ENCODE data around the gene CLDN16. TPM values are rescaled to one million over a fixed set of nuclear protein-coding genes. Genes with fewer than 3 reads are reported as not detected.

CLDN16 gene
- polyA plus RNA-seq, 3 donors: not detected

GRCh38 chr3:190448256-190448655 lies 60.3 kb downstream of the CLDN16 start:
- Mint-ChIP-seq H3K9me3 (no peaks in the 10 kb centered on the region), H3K36me3 (no peaks in the 10 kb centered on the region), H3K4me1 (peaks cover 6% of the 10 kb centered on the region), H3K4me3 (no peak overlapping the region), H3K27ac (no peak overlapping the region), H3K27me3 (ENCODE audit: low read depth in 3 of 3) (peaks cover 0 to 4% (median 0%) of the 10 kb centered on the region in 3 donors)
- no peaks in the 10 kb centered on the region for H4K20me1 ChIP-seq (ENCODE audit: insufficient read depth, low read length)
- no peaks in the 10 kb centered on the region for H3K79me2 ChIP-seq (ENCODE audit: insufficient read depth, low read length)
- H3K9ac ChIP-seq (ENCODE audit: insufficient read depth, low read length, poor library complexity, severe bottlenecking): no peak overlapping the region
- no peak overlapping the region for H3K27ac ChIP-seq (ENCODE audit: low read depth in 1 of 2, low read length in 2 of 2)
- no peak overlapping the region for H3K4me3 ChIP-seq (replicated peaks in 1 of 3; ENCODE audit: low read depth in 2 of 3, low read length in 3 of 3)
- intact Hi-C loops (cut with micrococcal nuclease): no loop called here
- no peak for DNase-seq
- H3K9me3 ChIP-seq (replicated peaks in 1 of 2; ENCODE audit: control insufficient read depth in 1 of 2, insufficient read depth in 1 of 2, low read length in 2 of 2): no peaks in the 10 kb centered on the region
- H3K27me3 ChIP-seq (ENCODE audit: control insufficient read depth in 2 of 2, insufficient read depth in 2 of 2, low read length in 2 of 2): no peaks in the 10 kb centered on the region
- no CpG with 5 or more reads among the region's 2 CpGs for WGBS (ENCODE audit: insufficient coverage)
- H2AFZ ChIP-seq (ENCODE audit: insufficient read depth, low read depth, low read length, poor library complexity, severe bottlenecking): no peak overlapping the region
- H3K4me1 ChIP-seq (ENCODE audit: control insufficient read depth in 1 of 2, insufficient read depth in 2 of 2, low read length in 2 of 2): peaks cover 0 to 3% of the 10 kb centered on the region in 2 donors
- TF ChIP-seq, protein P1, sequence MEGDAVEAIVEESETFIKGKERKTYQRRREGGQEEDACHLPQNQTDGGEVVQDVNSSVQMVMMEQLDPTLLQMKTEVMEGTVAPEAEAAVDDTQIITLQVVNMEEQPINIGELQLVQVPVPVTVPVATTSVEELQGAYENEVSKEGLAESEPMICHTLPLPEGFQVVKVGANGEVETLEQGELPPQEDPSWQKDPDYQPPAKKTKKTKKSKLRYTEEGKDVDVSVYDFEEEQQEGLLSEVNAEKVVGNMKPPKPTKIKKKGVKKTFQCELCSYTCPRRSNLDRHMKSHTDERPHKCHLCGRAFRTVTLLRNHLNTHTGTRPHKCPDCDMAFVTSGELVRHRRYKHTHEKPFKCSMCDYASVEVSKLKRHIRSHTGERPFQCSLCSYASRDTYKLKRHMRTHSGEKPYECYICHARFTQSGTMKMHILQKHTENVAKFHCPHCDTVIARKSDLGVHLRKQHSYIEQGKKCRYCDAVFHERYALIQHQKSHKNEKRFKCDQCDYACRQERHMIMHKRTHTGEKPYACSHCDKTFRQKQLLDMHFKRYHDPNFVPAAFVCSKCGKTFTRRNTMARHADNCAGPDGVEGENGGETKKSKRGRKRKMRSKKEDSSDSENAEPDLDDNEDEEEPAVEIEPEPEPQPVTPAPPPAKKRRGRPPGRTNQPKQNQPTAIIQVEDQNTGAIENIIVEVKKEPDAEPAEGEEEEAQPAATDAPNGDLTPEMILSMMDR (IDR thresholded peaks at IDR 0.05): no peak
- no peaks in the 10 kb centered on the region for H3K36me3 ChIP-seq (replicated peaks in 1 of 2; ENCODE audit: control insufficient read depth in 1 of 2, insufficient read depth in 2 of 2, low read length in 2 of 2)
- H3K4me2 ChIP-seq (replicated peaks; ENCODE audit: extremely low read depth, low read length, poor library complexity, severe bottlenecking): no peak overlapping the region

DNA sequence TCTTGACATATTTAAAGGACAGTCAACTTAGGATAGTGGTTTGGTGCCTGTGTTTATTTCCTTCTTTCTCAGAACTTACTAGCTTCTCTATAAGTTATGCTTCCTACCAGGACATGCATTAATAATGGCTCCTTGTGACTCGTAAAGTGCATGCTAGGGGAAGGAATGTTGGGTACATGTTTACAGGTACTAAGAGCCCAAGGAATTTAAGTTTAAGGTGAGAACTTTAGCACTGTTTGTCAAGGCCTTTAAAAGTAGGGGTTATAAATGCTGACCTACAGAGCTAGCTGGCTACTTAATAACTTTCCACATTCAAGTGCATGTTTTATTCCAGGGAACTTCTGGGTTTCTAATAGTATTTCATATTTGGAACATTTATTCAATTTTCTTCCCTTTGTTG lies 61.8 kb downstream of the CLDN16 start, which contains the start of gene TMEM207:
Gene TMEM207, minus strand, starts transcription at position 101 of the 400 bp plus-strand sequence. Its CDS starts 92 bp downstream, at position 9.
- Mint-ChIP-seq H3K4me3 (no peak within 1 kb of the TSS), H3K27ac (no peak within 1 kb of the TSS), H3K4me1 (no peaks in the 10 kb centered on the region), H3K9me3 (no peaks in the 10 kb centered on the region), H3K27me3 (ENCODE audit: low read depth in 3 of 3) (peaks cover 0 to 7% (median 2%) of the 10 kb centered on the region in 3 donors), H3K36me3 (no peaks in the 10 kb centered on the region)
- Histone ChIP-seq H3K9me3 (replicated peaks in 1 of 2; ENCODE audit: control insufficient read depth in 1 of 2, insufficient read depth in 1 of 2, low read length in 2 of 2) (no peaks in the 10 kb centered on the region), H2AFZ (ENCODE audit: insufficient read depth, low read depth, low read length, poor library complexity, severe bottlenecking) (no peak within 1 kb of the TSS), H3K27me3 (ENCODE audit: control insufficient read depth in 2 of 2, insufficient read depth in 2 of 2, low read length in 2 of 2) (no peaks in the 10 kb centered on the region), H3K4me3 (replicated peaks in 1 of 3; ENCODE audit: low read depth in 2 of 3, low read length in 3 of 3) (no peak within 1 kb of the TSS), H3K79me2 (ENCODE audit: insufficient read depth, low read length) (no peaks in the 10 kb centered on the region), H3K36me3 (replicated peaks in 1 of 2; ENCODE audit: control insufficient read depth in 1 of 2, insufficient read depth in 2 of 2, low read length in 2 of 2) (no peaks in the 10 kb centered on the region), H3K27ac (ENCODE audit: low read depth in 1 of 2, low read length in 2 of 2) (no peak within 1 kb of the TSS), H3K4me2 (replicated peaks; ENCODE audit: extremely low read depth, low read length, poor library complexity, severe bottlenecking) (no peak within 1 kb of the TSS), H3K9ac (ENCODE audit: insufficient read depth, low read length, poor library complexity, severe bottlenecking) (no peak within 1 kb of the TSS), H3K4me1 (ENCODE audit: control insufficient read depth in 1 of 2, insufficient read depth in 2 of 2, low read length in 2 of 2) (no peaks in the 10 kb centered on the region), H4K20me1 (ENCODE audit: insufficient read depth, low read length) (no peaks in the 10 kb centered on the region)
- intact Hi-C loops (cut with micrococcal nuclease): no loop called here
- WGBS (ENCODE audit: insufficient coverage): no CpG with 5 or more reads among the region's 1 CpG
- TF ChIP-seq, protein P1 (IDR thresholded peaks at IDR 0.05): no peak
- no peak for DNase-seq
